Right ventricle myocardium inferior (tissue), 1 donor: ENCODE measurements around the gene SYTL5. TPM values are rescaled to one million over a fixed set of nuclear protein-coding genes. Genes with fewer than 3 reads are reported as not detected.

Source experiments
- ATAC-seq: fragments of 200-7000 bp; cut with Tn5 transposase; one replicate; pipeline ENCODE4 v1.9.1; 2020; ENCODE audit warnings: mild to moderate bottlenecking, moderate library complexity
- DNase-seq: peaks from one replicate; pipeline ENCODE4 v3.0.0; 2021; ENCODE audit errors: missing footprints
- intact Hi-C: fragments of 100-400 bp; cut with DNase I; formaldehyde crosslinking; loops from one replicate; pipeline ENCODE4 v1.11.0; 2022
- microRNA-seq: library from miRNA; unstranded; fragments of <30 nt; microRNA quantifications from one replicate; pipeline ENCODE4 v1.2.0, GENCODE V29; 2020
- total RNA-seq: library from RNA; stranded (reverse); fragmentation: NEBNext Ultra II Directional; extraction: Animal tissue kit (Norgen Biotek cat#: 25700); gene quantifications from one replicate; pipeline ENCODE4 v1.2.1, GENCODE V29; 2021
- donor health status: DM: no; HTN: yes; CAD: no; lungs with severe emphysema.

The SYTL5 gene
- total RNA-seq, 1 donor from 2014 or later = not detected

DNA sequence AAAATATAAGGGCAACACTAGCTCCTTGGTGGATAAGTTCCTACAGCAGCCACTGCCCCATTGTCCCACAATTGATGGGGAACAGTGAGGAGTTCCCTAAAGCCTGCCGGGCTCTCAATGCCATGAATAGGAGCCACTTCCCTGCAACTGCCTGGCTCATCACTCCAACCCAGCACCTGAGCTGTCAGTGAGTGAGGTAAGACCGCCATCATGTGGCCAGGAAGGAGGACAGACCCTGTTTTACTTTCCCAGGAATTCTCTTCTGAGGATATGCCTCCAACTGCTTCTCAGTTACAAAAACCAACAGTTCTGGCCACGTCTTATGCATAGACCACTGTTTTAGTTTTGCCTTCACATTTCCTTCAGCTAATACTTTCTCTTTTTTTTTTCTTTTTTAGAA lies 168.8 kb downstream of the SYTL5 start:
- DNase-seq (no peak), ATAC-seq (no peak)
- intact Hi-C loops = no loop called here

DNA sequence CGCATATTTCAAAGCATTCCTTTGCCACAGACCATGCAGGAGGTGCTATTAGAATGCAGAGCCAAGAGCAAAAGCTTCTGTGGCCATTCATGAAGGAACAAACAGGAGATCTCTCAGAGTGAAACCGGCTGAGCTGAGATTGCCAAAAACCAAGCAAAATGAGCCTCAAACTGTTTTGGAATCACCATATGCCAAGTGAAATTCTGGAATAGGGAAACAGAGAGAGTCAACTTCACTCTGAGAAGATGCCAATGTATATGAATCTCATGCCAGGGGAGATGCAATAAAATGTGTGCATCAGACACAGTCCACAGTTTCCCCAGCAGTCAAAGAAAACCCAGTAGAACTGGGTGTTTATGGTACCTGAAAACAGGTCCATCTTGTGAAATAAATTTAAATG lies 172.0 kb downstream of the SYTL5 start:
- no peak for DNase-seq
- intact Hi-C loops = no loop called here
- ATAC-seq = no peak

Small RNA genes within 50 kb of the gene (microRNA-seq; reads per million reads assigned to microRNA genes)
- not detected for gene MIR548AJ2

Other genes starting within 250 kb of the SYTL5 start
- gene CYBB, start 226.5 kb upstream of the SYTL5 start, total RNA-seq = 33.7 TPM
- gene DYNLT3, start 159.0 kb upstream of the SYTL5 start, total RNA-seq = 16.8 TPM
- gene SRPX, start 214.3 kb downstream of the SYTL5 start, total RNA-seq = 63.8 TPM